ENCODE data around the gene THNSL1.

GRCh38 chr10:25046641-25047040, 30.2 kb downstream of the THNSL1 start:
- TF ChIP-seq, protein P1, sequence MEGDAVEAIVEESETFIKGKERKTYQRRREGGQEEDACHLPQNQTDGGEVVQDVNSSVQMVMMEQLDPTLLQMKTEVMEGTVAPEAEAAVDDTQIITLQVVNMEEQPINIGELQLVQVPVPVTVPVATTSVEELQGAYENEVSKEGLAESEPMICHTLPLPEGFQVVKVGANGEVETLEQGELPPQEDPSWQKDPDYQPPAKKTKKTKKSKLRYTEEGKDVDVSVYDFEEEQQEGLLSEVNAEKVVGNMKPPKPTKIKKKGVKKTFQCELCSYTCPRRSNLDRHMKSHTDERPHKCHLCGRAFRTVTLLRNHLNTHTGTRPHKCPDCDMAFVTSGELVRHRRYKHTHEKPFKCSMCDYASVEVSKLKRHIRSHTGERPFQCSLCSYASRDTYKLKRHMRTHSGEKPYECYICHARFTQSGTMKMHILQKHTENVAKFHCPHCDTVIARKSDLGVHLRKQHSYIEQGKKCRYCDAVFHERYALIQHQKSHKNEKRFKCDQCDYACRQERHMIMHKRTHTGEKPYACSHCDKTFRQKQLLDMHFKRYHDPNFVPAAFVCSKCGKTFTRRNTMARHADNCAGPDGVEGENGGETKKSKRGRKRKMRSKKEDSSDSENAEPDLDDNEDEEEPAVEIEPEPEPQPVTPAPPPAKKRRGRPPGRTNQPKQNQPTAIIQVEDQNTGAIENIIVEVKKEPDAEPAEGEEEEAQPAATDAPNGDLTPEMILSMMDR (IDR thresholded peaks at IDR 0.05) = no peak
- no peak for TF ChIP-seq POLR2A (IDR thresholded peaks at IDR 0.05)
